Astrocyte of the spinal cord (primary cell): Measurements from ENCODE around the gene PRDM16.

Source experiments
- DNase-seq: peaks from one replicate; pipeline ENCODE4 v3.0.0; 2011; ENCODE audit warnings: low read depth, low spot score
- H3K4me3 ChIP-seq: 2 replicates; pipeline ENCODE4 v1.5.1; 2011; ENCODE audit warnings: low read depth, mild to moderate bottlenecking, low read length, moderate library complexity
- in situ Hi-C: cut with HindIII; loops from 2 replicates; pipeline ENCODE4 v1.10.0; 2017; ENCODE audit warnings: low sequenced_read_pairs
- TF ChIP-seq, protein P1 (sequence below): IDR thresholded peaks from 2 replicates; pipeline ENCODE4 v1.5.1; 2012; ENCODE audit warnings: low read depth, mild to moderate bottlenecking, low read length, inconsistent platforms

The PRDM16 gene

GRCh38 chr1:3247521-3248121 is 178.6 kb downstream of the PRDM16 start:
- TF ChIP-seq, protein P1, sequence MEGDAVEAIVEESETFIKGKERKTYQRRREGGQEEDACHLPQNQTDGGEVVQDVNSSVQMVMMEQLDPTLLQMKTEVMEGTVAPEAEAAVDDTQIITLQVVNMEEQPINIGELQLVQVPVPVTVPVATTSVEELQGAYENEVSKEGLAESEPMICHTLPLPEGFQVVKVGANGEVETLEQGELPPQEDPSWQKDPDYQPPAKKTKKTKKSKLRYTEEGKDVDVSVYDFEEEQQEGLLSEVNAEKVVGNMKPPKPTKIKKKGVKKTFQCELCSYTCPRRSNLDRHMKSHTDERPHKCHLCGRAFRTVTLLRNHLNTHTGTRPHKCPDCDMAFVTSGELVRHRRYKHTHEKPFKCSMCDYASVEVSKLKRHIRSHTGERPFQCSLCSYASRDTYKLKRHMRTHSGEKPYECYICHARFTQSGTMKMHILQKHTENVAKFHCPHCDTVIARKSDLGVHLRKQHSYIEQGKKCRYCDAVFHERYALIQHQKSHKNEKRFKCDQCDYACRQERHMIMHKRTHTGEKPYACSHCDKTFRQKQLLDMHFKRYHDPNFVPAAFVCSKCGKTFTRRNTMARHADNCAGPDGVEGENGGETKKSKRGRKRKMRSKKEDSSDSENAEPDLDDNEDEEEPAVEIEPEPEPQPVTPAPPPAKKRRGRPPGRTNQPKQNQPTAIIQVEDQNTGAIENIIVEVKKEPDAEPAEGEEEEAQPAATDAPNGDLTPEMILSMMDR: no peak
- DNase-seq: no peak
- H3K4me3 ChIP-seq: no peak overlapping the region
- in situ Hi-C loops: no loop called here

- H3K4me3 ChIP-seq: no peak overlapping the region
- in situ Hi-C loops: no loop called here
- TF ChIP-seq, protein P1: no peak
- DNase-seq: no peak
Measured at GRCh38 chr1:3248155-3249141, 179.4 kb downstream of the PRDM16 start.

- TF ChIP-seq, protein P1: no peak
- H3K4me3 ChIP-seq: no peak overlapping the region
- no peak for DNase-seq
- in situ Hi-C loops: no loop called here
Measured at GRCh38 chr1:3249231-3249630, 180.2 kb downstream of the PRDM16 start.

DNA sequence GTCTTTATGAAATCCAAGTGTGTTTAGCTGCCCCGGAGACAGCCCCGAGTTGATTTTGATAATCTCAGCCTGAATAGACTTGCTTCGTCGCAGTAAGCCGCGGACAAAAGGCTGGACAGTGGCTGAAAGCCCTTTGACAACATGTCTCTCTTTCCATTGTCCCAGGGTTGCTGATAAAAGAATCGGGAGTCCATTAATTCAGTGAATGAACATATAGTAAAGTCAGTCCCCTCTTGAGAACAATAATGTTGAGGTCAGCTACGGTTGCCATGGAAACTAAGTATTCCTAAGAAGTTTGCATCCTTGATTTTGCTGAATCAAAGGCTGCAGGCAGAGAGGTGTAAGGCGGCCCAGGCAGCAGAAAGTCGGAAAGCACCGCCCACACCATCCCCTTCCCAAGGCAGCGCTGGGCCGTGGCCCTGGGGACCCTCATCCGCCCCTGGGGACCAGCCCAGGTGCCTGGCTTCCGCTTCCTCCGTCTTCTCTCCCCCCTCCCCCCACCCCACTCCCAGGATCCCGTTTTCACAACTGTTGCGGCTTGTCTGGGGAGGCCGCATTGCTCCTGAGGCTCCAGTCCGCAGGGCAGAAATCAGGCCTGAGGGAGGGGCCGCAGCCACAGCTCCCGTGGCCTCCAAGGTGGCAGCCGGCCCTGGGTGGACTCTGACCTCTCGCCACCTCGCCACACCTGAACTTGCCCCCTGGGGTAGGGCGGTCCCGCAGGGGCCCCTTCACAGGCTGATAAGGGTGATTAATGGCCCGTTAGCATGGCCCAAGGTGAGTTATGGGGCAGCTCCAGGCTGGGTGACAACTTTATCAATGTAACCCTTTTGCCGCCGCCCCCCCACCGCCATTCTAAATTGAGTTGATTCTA is 180.9 kb downstream of the PRDM16 start:
- TF ChIP-seq, protein P1: no peak
- in situ Hi-C loops: no loop called here
- H3K4me3 ChIP-seq: no peak overlapping the region
- peak; percentile 16 for DNase-seq

DNA sequence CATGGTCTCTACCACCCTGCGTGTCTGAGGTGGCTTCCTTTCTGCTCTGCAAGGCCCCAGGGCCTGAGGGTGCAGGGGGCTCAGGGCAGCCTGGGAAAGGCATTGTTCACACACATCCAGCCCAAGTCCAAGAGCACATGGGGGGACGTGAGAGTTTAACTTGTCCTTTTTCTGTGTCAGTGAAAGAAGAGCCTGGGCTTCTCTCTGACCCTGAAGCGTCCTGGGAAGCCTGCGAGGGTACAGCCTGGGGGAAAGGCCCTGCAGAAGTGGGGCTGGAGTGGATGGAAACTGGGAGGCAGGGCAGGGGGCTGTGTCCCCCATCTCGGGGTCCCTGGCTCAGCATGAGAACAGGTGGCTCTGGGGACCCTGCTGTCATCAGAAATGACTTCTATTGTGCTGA is 181.6 kb downstream of the PRDM16 start:
- TF ChIP-seq, protein P1: no peak
- in situ Hi-C loops: no loop called here
- no peak overlapping the region for H3K4me3 ChIP-seq
- no peak for DNase-seq
